ENCODE data around the gene IFT74. TPM values are rescaled to one million over a fixed set of nuclear protein-coding genes. Genes with fewer than 3 reads are reported as not detected.
A peak's percentile ranks its signal among the peaks of the same experiment; 100 is the strongest.

The IFT74 gene
- total and polyA plus RNA-seq, 2 experiments from 2014 or later = 12.6 to 15.3 TPM

GRCh38 chr9:26939955-26940711, 16.1 kb upstream of the IFT74 start:
- H3K9me3 ChIP-seq (ENCODE audit: low read depth) = peaks cover 6% of the 10 kb centered on the region
- peaks cover 3% of the 10 kb centered on the region for H4K20me1 ChIP-seq (ENCODE audit: insufficient read depth, poor library complexity, severe bottlenecking)
- no peaks in the 10 kb centered on the region for H3K9me2 ChIP-seq (replicated peaks; ENCODE audit: insufficient read depth)
- DNase-seq (ENCODE audit: low spot score) = no peak
- H3K4me3 ChIP-seq = no peak overlapping the region
- peaks cover 3% of the 10 kb centered on the region for H3K4me1 ChIP-seq (ENCODE audit: insufficient read depth)
- peaks cover 100% of the 10 kb centered on the region for H3K79me2 ChIP-seq
- TF ChIP-seq CTCF (IDR thresholded peaks at IDR 0.05; ENCODE audit: poor library complexity) (no peak), EZH2phosphoT487 (IDR thresholded peaks at IDR 0.05; ENCODE audit: low read depth, severe bottlenecking, unreplicated experiment) (no peak), EZH2 (IDR thresholded peaks at IDR 0.05; ENCODE audit: borderline replicate concordance) (no peak)
- H3K4me2 ChIP-seq = no peak overlapping the region
- 86% methylated on average over 3 of the region's 3 CpGs for WGBS (ENCODE audit: low lambda C conversion rate, missing lambda C conversion rate)
- H3K36me3 ChIP-seq (replicated peaks; ENCODE audit: insufficient read depth, low read depth) = no peaks in the 10 kb centered on the region
- no peak overlapping the region for H3K27ac ChIP-seq
- H2AFZ ChIP-seq = no peak overlapping the region
- no peaks in the 10 kb centered on the region for H3K27me3 ChIP-seq

DNA sequence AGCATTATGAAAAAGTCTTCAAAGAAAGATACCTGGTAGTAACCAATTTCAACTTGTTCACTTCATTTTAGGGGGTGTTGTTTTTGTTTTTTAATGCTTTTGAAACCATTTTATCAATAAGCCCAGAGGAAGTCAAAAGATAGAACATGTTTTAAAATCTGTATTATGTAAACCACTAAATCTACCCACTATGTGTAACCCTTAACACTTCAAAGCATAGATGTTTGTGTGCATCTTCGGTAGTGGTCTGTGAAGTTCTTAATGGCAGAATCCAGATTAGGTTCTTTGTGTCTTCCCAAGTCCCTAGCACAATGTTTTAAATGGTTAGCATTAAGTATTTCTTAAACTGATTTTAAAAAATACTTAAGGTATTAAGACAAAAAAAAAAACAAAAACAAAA, 15.4 kb upstream of the IFT74 start:
- Histone ChIP-seq H3K9me3 (ENCODE audit: low read depth) (peaks cover 6% of the 10 kb centered on the region), H3K27me3 (no peaks in the 10 kb centered on the region), H4K20me1 (ENCODE audit: insufficient read depth, poor library complexity, severe bottlenecking) (peaks cover 7% of the 10 kb centered on the region), H3K4me2 (no peak overlapping the region), H2AFZ (no peak overlapping the region), H3K36me3 (replicated peaks; ENCODE audit: insufficient read depth, low read depth) (no peaks in the 10 kb centered on the region), H3K4me1 (ENCODE audit: insufficient read depth) (peaks cover 10% of the 10 kb centered on the region), H3K9me2 (replicated peaks; ENCODE audit: insufficient read depth) (no peaks in the 10 kb centered on the region), H3K27ac (no peak overlapping the region), H3K4me3 (no peak overlapping the region), H3K79me2 (peaks cover 100% of the 10 kb centered on the region)
- WGBS (ENCODE audit: low lambda C conversion rate, missing lambda C conversion rate) = 94% methylated on average over 1 of the region's 1 CpG
- DNase-seq (ENCODE audit: low spot score) = no peak
- TF ChIP-seq CTCF (IDR thresholded peaks at IDR 0.05; ENCODE audit: poor library complexity) (no peak), EZH2 (IDR thresholded peaks at IDR 0.05; ENCODE audit: borderline replicate concordance) (no peak), EZH2phosphoT487 (IDR thresholded peaks at IDR 0.05; ENCODE audit: low read depth, severe bottlenecking, unreplicated experiment) (no peak)

DNA sequence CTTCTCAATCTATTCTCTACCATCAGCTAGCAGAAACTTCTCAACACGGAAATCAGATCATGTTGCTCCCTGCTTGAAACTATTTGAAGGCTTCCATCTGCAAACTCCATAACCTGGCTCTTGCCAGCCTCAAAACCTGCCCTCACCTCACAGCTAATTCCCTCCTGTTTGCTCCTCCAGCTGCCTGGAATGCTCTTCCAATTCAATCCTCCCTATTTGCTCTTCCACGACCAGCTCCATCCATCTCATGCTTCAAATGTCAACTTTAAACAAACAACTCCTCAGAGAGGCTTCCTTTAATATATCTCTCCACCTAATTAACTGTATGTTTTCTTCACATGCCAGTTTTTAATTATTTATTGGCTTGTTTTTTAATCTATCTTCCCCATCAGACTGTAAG, 10.6 kb upstream of the IFT74 start:
- peak overlapping the region; percentile 98 for H3K27ac ChIP-seq
- 9% methylated on average over 2 of the region's 2 CpGs for WGBS (ENCODE audit: low lambda C conversion rate, missing lambda C conversion rate)
- H3K9me2 ChIP-seq (replicated peaks; ENCODE audit: insufficient read depth) = no peaks in the 10 kb centered on the region

More for the DNA sequence above, 10.6 kb upstream of the IFT74 start:
- Histone ChIP-seq H3K4me1 (ENCODE audit: insufficient read depth) (peaks cover 12% of the 10 kb centered on the region), H3K9me3 (ENCODE audit: low read depth) (no peaks in the 10 kb centered on the region), H3K79me2 (peaks cover 61% of the 10 kb centered on the region), H3K4me3 (peak overlapping the region; percentile 36), H3K27me3 (no peaks in the 10 kb centered on the region), H2AFZ (no peak overlapping the region), H3K36me3 (replicated peaks; ENCODE audit: insufficient read depth, low read depth) (no peaks in the 10 kb centered on the region), H4K20me1 (ENCODE audit: insufficient read depth, poor library complexity, severe bottlenecking) (peaks cover 7% of the 10 kb centered on the region), H3K4me2 (peak overlapping the region; percentile 87)
- no peak for DNase-seq (ENCODE audit: low spot score)
- TF ChIP-seq EZH2 (IDR thresholded peaks at IDR 0.05; ENCODE audit: borderline replicate concordance) = no peak
- no peak for TF ChIP-seq CTCF (IDR thresholded peaks at IDR 0.05; ENCODE audit: poor library complexity)
- TF ChIP-seq EZH2phosphoT487 (IDR thresholded peaks at IDR 0.05; ENCODE audit: low read depth, severe bottlenecking, unreplicated experiment) = no peak
